Adrenal gland (tissue), 12 donors: Measurements from ENCODE around the gene MICB. TPM values are rescaled to one million over a fixed set of nuclear protein-coding genes. Genes with fewer than 3 reads are reported as not detected.
"Not testable (repeated sequence)": the region's sequence is repeated elsewhere in the genome, so short reads cannot be mapped to it uniquely, and the experiment has no call there.

Experiments
- DNase-seq, 7 donors: peaks; one replicate each; pipeline ENCODE4 v3.0.0-alpha.2; 2019 to 2020
- H3K27ac ChIP-seq, 5 donors: fragments of 200-600 bp; sonication (generic) in 4 of 5; 1 replicate in 3 of 5; 2 replicates in 2 of 5; pipeline versions ENCODE4 v1.5.1 to v1.8.0; 2016 to 2020; ENCODE audit warnings: mild to moderate bottlenecking in 1 of 5
- H3K27me3 ChIP-seq: fragments of 200-600 bp; 2 replicates; pipeline ENCODE4 v1.8.0; 2021
- H3K36me3 ChIP-seq, 2 donors: fragments of 200-600 bp; replicated peaks in 1 of 2; 1 replicate in 1 of 2; 2 replicates in 1 of 2; pipeline versions ENCODE4 v1.5.1 to v1.8.0; 2018 to 2022
- H3K4me1 ChIP-seq, 2 donors: fragments of 200-600 bp; replicated peaks in 1 of 2; 1 replicate in 1 of 2; 2 replicates in 1 of 2; pipeline versions ENCODE4 v1.5.1 to v1.8.0; 2018 to 2021
- H3K4me3 ChIP-seq, 4 donors: fragments of 200-600 bp; sonication (generic) in 3 of 4; one replicate each; pipeline ENCODE4 v1.5.1; 2016 to 2018
- H3K9me3 ChIP-seq, 3 donors: fragments of 200-600 bp; sonication (generic) in 1 of 3; replicated peaks in 1 of 3; 1 replicate in 2 of 3; 2 replicates in 1 of 3; pipeline versions ENCODE4 v1.5.1 to v1.8.0; 2016 to 2021
- CTCF ChIP-seq, 6 experiments: fragments of 450-650 bp in 4 of 6; fragments of 200-600 bp in 2 of 6; sonication (generic) in 1 of 6; IDR thresholded peaks; 1 replicate in 5 of 6; 2 replicates in 1 of 6; pipeline versions ENCODE4 v1.5.1 to v1.8.0; 2016 to 2021; ENCODE audit warnings: antibody characterized with exemption in 6 of 6, mild to moderate bottlenecking in 2 of 6, moderate library complexity in 1 of 6
- POLR2A ChIP-seq, 2 donors: fragments of 450-650 bp; IDR thresholded peaks; one replicate each; pipeline ENCODE4 v1.6.1; 2017; ENCODE audit warnings: antibody characterized with exemption in 2 of 2, mild to moderate bottlenecking in 2 of 2, moderate library complexity in 1 of 2
- WGBS, 4 donors: extraction: QIAGEN DNeasy Blood & Tissue Kit in 2 of 4; methylation state at CpG; one replicate each; pipeline versions ENCODE4 v1.1.5 to v1.1.7; 2013 to 2017; 5-methylcytosine and 5-hydroxymethylcytosine counted together
- intact Hi-C, 2 donors: fragments of 100-400 bp; cut with DNase I; formaldehyde crosslinking; loops; one replicate each; pipeline versions ENCODE4 v1.14.1 to v1.15.0; 2022 to 2023
- polyA plus RNA-seq, 3 donors: library from polyadenylated mRNA; stranded (reverse); fragments of 200-250 nt in 2 of 3; fragments of 350-450 nt in 1 of 3; fragmentation: Illumina TruSeq in 1 of 3; extraction: RNeasy Lipid Tissue Mini Kit (QIAGEN cat#74804) in 1 of 3; gene quantifications; one replicate each; pipeline ENCODE4 v1.2.3, GENCODE V29; 2013 to 2014
- total RNA-seq, 9 donors: library from RNA; depleted of rRNA in 4 of 9; stranded (reverse); fragments of >200 nt in 4 of 9; fragments of 120-200 nt in 1 of 9; fragmentation: NEBNext Ultra II Directional in 1 of 9; extraction: Animal tissue kit (Norgen Biotek cat#: 25700) in 1 of 9; gene quantifications; one replicate each; pipeline versions ENCODE4 v1.1.0 to v1.2.4, GENCODE V29; 2013 to 2023
- donor health status: healthy with polysubstance abuse.
- donor health status: Bipolar disorder and iron deficiency.
- donor health status: DM: yes; HTN: yes; CAD: no.
- donor health status: DM: no; HTN: no; CAD: no.
- donor health status: DM: no; HTN: no; CAD: no.
- donor health status: DM: yes; HTN: yes; CAD: no.

MICB gene
- total and polyA plus RNA-seq, 12 donors = 0.57 to 3.3 (median 2.9) TPM

- intact Hi-C loops = no loop called here
- Histone ChIP-seq H3K4me3 (no peak overlapping the region), H3K9me3 (no peaks in the 10 kb centered on the region), H3K36me3 (no peaks in the 10 kb centered on the region), H3K27ac (no peak overlapping the region), H3K4me1 (no peaks in the 10 kb centered on the region), H3K27me3 (no peaks in the 10 kb centered on the region)
- TF ChIP-seq POLR2A (IDR thresholded peaks at IDR 0.05) (no peak), CTCF (IDR thresholded peaks at IDR 0.05) (no peak)
- 47 to 70% (median 59%) methylated on average over 3 of the region's 3 CpGs for WGBS, 4 donors
- no peak for DNase-seq
Observed at GRCh38 chr6:31479933-31480535, 17.9 kb upstream of the MICB start.

GRCh38 chr6:31480574-31480973 is 17.4 kb upstream of the MICB start:
- 76 to 88% (median 84%) methylated on average over 7 to 11 of the region's 11 CpGs for WGBS, 4 donors
- Histone ChIP-seq H3K4me1 (no peaks in the 10 kb centered on the region), H3K4me3 (no peak overlapping the region), H3K27ac (no peak overlapping the region), H3K9me3 (no peaks in the 10 kb centered on the region), H3K27me3 (no peaks in the 10 kb centered on the region), H3K36me3 (no peaks in the 10 kb centered on the region)
- no peak for DNase-seq
- no peak for TF ChIP-seq POLR2A (IDR thresholded peaks at IDR 0.05)
- TF ChIP-seq CTCF (IDR thresholded peaks at IDR 0.05) = no peak
- intact Hi-C loops = no loop called here

- Histone ChIP-seq H3K4me1 (no peaks in the 10 kb centered on the region), H3K9me3 (no peaks in the 10 kb centered on the region), H3K36me3 (no peaks in the 10 kb centered on the region), H3K27me3 (no peaks in the 10 kb centered on the region), H3K27ac (no peak overlapping the region), H3K4me3 (no peak overlapping the region)
- TF ChIP-seq POLR2A (IDR thresholded peaks at IDR 0.05) = no peak
- no peak for TF ChIP-seq CTCF (IDR thresholded peaks at IDR 0.05)
- WGBS, 4 donors = 56 to 73% (median 64%) methylated on average over 2 of the region's 2 CpGs
- DNase-seq = no peak
- intact Hi-C loops = no loop called here
Observed at GRCh38 chr6:31483392-31483791, 14.6 kb upstream of the MICB start.

GRCh38 chr6:31485055-31485454 is 12.9 kb upstream of the MICB start:
- WGBS, 4 donors = 58 to 94% (median 79%) methylated on average over 1 of the region's 1 CpG
- DNase-seq = peak in 1 of 7 donors; percentile 7
- H3K36me3 ChIP-seq = no peaks in the 10 kb centered on the region
- intact Hi-C loops = no loop called here
- no peaks in the 10 kb centered on the region for H3K4me1 ChIP-seq
- TF ChIP-seq CTCF (IDR thresholded peaks at IDR 0.05) (no peak), POLR2A (IDR thresholded peaks at IDR 0.05) (no peak)
- H3K9me3 ChIP-seq = no peaks in the 10 kb centered on the region
- H3K27ac ChIP-seq = no peak overlapping the region
- peaks cover under 1% of the 10 kb centered on the region for H3K27me3 ChIP-seq
- no peak overlapping the region for H3K4me3 ChIP-seq

DNA sequence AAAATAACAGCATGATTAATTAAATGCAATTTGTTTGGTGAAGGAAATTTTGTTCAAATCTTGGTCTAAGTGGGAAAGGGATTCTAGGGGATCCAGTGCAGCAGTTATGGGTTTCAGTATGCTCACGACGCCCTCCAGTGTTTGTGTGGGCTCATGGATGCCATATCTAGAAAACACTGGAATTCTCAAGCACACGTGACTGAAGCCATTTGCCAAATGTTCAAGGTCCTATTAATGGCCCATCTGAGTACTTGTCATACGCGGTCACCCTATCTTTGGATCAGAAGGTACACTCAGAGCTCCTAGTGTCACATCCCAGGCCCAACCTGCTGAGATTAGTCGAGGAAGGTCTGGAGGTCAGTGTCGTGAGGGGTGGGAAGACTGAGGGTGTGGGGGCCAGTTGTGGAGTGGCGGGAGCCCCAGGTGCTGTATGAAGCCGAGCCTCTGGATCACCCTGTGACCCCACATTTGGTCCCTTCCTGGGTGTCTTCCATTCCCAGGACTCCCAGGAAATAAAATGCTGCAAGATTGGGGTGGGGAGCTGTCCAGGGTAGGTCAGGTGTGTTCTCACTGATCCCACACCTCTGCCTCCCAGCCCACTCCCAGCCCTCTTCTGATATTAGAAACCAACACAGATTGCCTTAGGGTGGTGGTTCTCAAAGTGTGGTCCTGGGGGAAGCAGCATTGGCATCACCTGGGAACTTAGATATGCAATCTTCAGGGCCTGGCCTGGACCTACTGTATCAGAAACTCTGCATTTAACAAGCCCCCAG is 11.7 kb upstream of the MICB start:
- H3K27me3 ChIP-seq, DNase-seq, H3K4me3 ChIP-seq, H3K9me3 ChIP-seq, intact Hi-C loops, H3K36me3 ChIP-seq, H3K27ac ChIP-seq, H3K4me1 ChIP-seq: not testable (repeated sequence)
- 100% methylated on average over 1 of the region's 9 CpGs; no CpG with 5 or more reads in 3 of the 4 donors for WGBS, 4 donors

- H3K4me1 ChIP-seq, H3K9me3 ChIP-seq, intact Hi-C loops, H3K27me3 ChIP-seq, H3K4me3 ChIP-seq, H3K27ac ChIP-seq, H3K36me3 ChIP-seq: not testable (repeated sequence)
- DNase-seq = peak in 2 of 7 donors; percentile 2 to 8
- WGBS, 4 donors = 83 to 87% (median 85%) methylated on average over 6 of the region's 6 CpGs
Observed at GRCh38 chr6:31487674-31488073, 10.3 kb upstream of the MICB start.
